Measurements from ENCODE around the gene ZNF207.

ZNF207 gene

GRCh38 chr17:32356378-32356743 is 6.4 kb downstream of the ZNF207 start:
- peaks cover 21% of the 10 kb centered on the region for H3K4me1 ChIP-seq (ENCODE audit: insufficient read depth, low read length, severe bottlenecking)
- H3K9me2 ChIP-seq (ENCODE audit: low read depth, low read length) = no peaks in the 10 kb centered on the region
- H3K4me2 ChIP-seq (ENCODE audit: low read length) = no peak overlapping the region
- H3K27ac ChIP-seq (ENCODE audit: low read depth, low read length, poor library complexity, severe bottlenecking) = no peak overlapping the region
- peaks cover 62% of the 10 kb centered on the region for H3K79me2 ChIP-seq (ENCODE audit: insufficient read depth, low read length)
- no peaks in the 10 kb centered on the region for H3F3A ChIP-seq (ENCODE audit: insufficient read depth, low read length)
- no peak overlapping the region for H3K9ac ChIP-seq (ENCODE audit: low read length)
- peaks cover 94% of the 10 kb centered on the region for H3K36me3 ChIP-seq (ENCODE audit: insufficient read depth, low read length)
- H4K20me1 ChIP-seq (ENCODE audit: insufficient read depth, low read length) = peaks cover 6% of the 10 kb centered on the region; the same call in 1 of the 2 replicates
- H3K27me3 ChIP-seq (ENCODE audit: insufficient read depth, low read length) = no peaks in the 10 kb centered on the region
- TF ChIP-seq CTCF (IDR thresholded peaks at IDR 0.05; ENCODE audit: low read length) = no peak
- TF ChIP-seq EZH2 (IDR thresholded peaks at IDR 0.05; ENCODE audit: borderline replicate concordance, low read length) = no peak
- H2AFZ ChIP-seq (ENCODE audit: low read length) = no peak overlapping the region
- no peak overlapping the region for H3K4me3 ChIP-seq (ENCODE audit: low read depth, low read length, poor library complexity, severe bottlenecking)
- no peaks in the 10 kb centered on the region for H3K9me3 ChIP-seq (ENCODE audit: low read length)

- no peak overlapping the region for H3K9ac ChIP-seq (ENCODE audit: low read length)
- peaks cover 3% of the 10 kb centered on the region; the same call in 1 of the 2 replicates for H4K20me1 ChIP-seq (ENCODE audit: insufficient read depth, low read length)
- H3F3A ChIP-seq (ENCODE audit: insufficient read depth, low read length) = no peaks in the 10 kb centered on the region
- no peak overlapping the region for H3K27ac ChIP-seq (ENCODE audit: low read depth, low read length, poor library complexity, severe bottlenecking)
- H3K4me1 ChIP-seq (ENCODE audit: insufficient read depth, low read length, severe bottlenecking) = peaks cover 17% of the 10 kb centered on the region
- H3K27me3 ChIP-seq (ENCODE audit: insufficient read depth, low read length) = no peaks in the 10 kb centered on the region
- TF ChIP-seq CTCF (IDR thresholded peaks at IDR 0.05; ENCODE audit: low read length) (no peak), EZH2 (IDR thresholded peaks at IDR 0.05; ENCODE audit: borderline replicate concordance, low read length) (no peak)
- no peak overlapping the region for H2AFZ ChIP-seq (ENCODE audit: low read length)
- peaks cover 61% of the 10 kb centered on the region for H3K79me2 ChIP-seq (ENCODE audit: insufficient read depth, low read length)
- peaks cover 94% of the 10 kb centered on the region for H3K36me3 ChIP-seq (ENCODE audit: insufficient read depth, low read length)
- H3K4me2 ChIP-seq (ENCODE audit: low read length) = no peak overlapping the region
- H3K4me3 ChIP-seq (ENCODE audit: low read depth, low read length, poor library complexity, severe bottlenecking) = no peak overlapping the region
- H3K9me2 ChIP-seq (ENCODE audit: low read depth, low read length) = no peaks in the 10 kb centered on the region
- H3K9me3 ChIP-seq (ENCODE audit: low read length) = no peaks in the 10 kb centered on the region
Observed at GRCh38 chr17:32356750-32357149, 6.8 kb downstream of the ZNF207 start.

- no peak for TF ChIP-seq CTCF (IDR thresholded peaks at IDR 0.05; ENCODE audit: low read length)
- no peak for TF ChIP-seq EZH2 (IDR thresholded peaks at IDR 0.05; ENCODE audit: borderline replicate concordance, low read length)
- Histone ChIP-seq H3K9me3 (ENCODE audit: low read length) (no peaks in the 10 kb centered on the region), H3K36me3 (ENCODE audit: insufficient read depth, low read length) (peaks cover 94% of the 10 kb centered on the region)
Observed at GRCh38 chr17:32357615-32358014, 7.7 kb downstream of the ZNF207 start.

More at GRCh38 chr17:32357615-32358014, 7.7 kb downstream of the ZNF207 start:
- Histone ChIP-seq H4K20me1 (ENCODE audit: insufficient read depth, low read length) (peaks cover 3% of the 10 kb centered on the region; the same call in 1 of the 2 replicates), H3K27ac (ENCODE audit: low read depth, low read length, poor library complexity, severe bottlenecking) (no peak overlapping the region), H3K27me3 (ENCODE audit: insufficient read depth, low read length) (no peaks in the 10 kb centered on the region), H3K79me2 (ENCODE audit: insufficient read depth, low read length) (peaks cover 52% of the 10 kb centered on the region), H3K4me1 (ENCODE audit: insufficient read depth, low read length, severe bottlenecking) (peaks cover 8% of the 10 kb centered on the region), H3K9me2 (ENCODE audit: low read depth, low read length) (no peaks in the 10 kb centered on the region), H2AFZ (ENCODE audit: low read length) (no peak overlapping the region), H3K9ac (ENCODE audit: low read length) (no peak overlapping the region), H3K4me2 (ENCODE audit: low read length) (no peak overlapping the region), H3K4me3 (ENCODE audit: low read depth, low read length, poor library complexity, severe bottlenecking) (no peak overlapping the region), H3F3A (ENCODE audit: insufficient read depth, low read length) (no peaks in the 10 kb centered on the region)
